Tibial artery (tissue), 4 donors: ENCODE measurements around the gene LEMD1.
A peak's percentile ranks its signal among the peaks of the same experiment; 100 is the strongest.

Source experiments
- DNase-seq, 2 donors: peaks; one replicate each; pipeline ENCODE4 v3.0.0-alpha.2; 2019
- H3K27ac ChIP-seq, 2 donors: fragments of 200-600 bp; sonication (generic) in 1 of 2; 1 replicate in 1 of 2; 2 replicates in 1 of 2; pipeline ENCODE4 v1.5.1; 2018 to 2019; ENCODE audit warnings: mild to moderate bottlenecking in 1 of 2
- H3K27me3 ChIP-seq, 2 donors: fragments of 200-600 bp; sonication (generic) in 1 of 2; one replicate each; pipeline versions ENCODE4 v1.5.1 to v1.6.0; 2016 to 2019
- H3K36me3 ChIP-seq, 3 donors: fragments of 200-600 bp; sonication (generic) in 2 of 3; one replicate each; pipeline ENCODE4 v1.5.1; 2016 to 2019; ENCODE audit warnings: mild to moderate bottlenecking in 2 of 3
- H3K4me1 ChIP-seq, 4 donors: fragments of 200-600 bp; sonication (generic) in 2 of 4; 1 replicate in 3 of 4; 2 replicates in 1 of 4; pipeline ENCODE4 v1.5.1; 2016 to 2019
- H3K4me3 ChIP-seq, 2 donors: fragments of 200-600 bp; sonication (generic) in 1 of 2; 1 replicate in 1 of 2; 2 replicates in 1 of 2; pipeline ENCODE4 v1.5.1; 2018 to 2019; ENCODE audit warnings: mild to moderate bottlenecking in 2 of 2
- H3K9me3 ChIP-seq, 3 donors: fragments of 200-600 bp; sonication (generic) in 1 of 3; one replicate each; pipeline ENCODE4 v1.5.1; 2016 to 2019
- CTCF ChIP-seq, 2 experiments: fragments of 200-600 bp in 1 of 2; fragments of 450-650 bp in 1 of 2; IDR thresholded peaks; one replicate each; pipeline ENCODE4 v1.5.1; 2017 to 2019; ENCODE audit warnings: antibody characterized with exemption in 2 of 2, mild to moderate bottlenecking in 1 of 2, moderate library complexity in 1 of 2
- intact Hi-C: fragments of 100-400 bp; cut with DNase I; formaldehyde crosslinking; loops from one replicate; pipeline ENCODE4 v1.15.0; 2023; ENCODE audit warnings: low total_unique reads

The LEMD1 gene

DNA sequence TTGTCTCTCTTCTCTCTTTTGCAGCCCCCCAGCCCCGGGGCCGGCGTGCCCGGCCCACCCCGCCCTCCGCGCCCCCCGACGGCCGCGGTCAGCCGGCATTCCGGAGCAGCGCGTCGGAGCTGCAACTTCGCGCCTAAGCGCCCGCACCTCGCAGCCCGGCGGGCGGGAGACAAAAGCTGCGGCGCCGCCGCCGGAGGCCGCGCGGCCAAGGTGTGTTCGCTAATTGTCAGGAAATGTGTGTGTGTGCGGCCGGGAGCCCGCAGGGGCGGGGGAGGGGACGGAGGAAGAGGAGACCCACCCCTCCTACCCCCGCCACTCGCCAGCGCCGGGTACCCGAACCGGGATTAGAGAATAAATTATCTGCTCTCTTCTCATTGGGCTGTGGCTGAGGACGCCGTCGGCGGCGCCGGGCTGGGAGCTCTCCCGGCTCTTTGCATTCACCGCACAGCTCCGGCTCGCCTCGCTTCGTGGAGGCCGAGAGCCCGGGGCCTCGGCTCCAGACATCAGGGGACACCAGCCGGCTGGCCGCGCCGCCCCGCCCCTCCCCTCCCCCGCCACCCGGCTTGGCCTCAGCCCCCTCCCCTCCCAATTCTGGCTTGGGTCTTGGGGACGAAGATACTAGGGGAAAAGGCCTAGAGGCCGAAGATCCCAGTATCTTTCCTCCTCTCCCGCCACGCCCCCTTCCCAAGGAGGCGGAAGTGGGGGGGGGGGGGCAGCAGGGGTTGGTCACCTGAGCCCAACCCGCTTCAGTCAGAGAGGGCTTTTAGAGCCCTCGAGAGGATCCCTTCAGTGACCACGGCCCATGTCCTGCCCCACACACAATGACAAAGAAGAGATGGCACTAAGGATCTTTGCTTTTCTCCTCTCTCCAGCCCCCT is 35.3 kb upstream of the LEMD1 start:
- DNase-seq = no peak
- H3K36me3 ChIP-seq = no peaks in the 10 kb centered on the region
- H3K9me3 ChIP-seq = no peaks in the 10 kb centered on the region
- intact Hi-C loops = no loop called here
- no peak for TF ChIP-seq CTCF (IDR thresholded peaks at IDR 0.05)
- peaks cover 0 to 97% of the 10 kb centered on the region in 2 donors for H3K27me3 ChIP-seq
- H3K27ac ChIP-seq = no peak overlapping the region
- H3K4me1 ChIP-seq = peaks cover 0 to 21% (median 20%) of the 10 kb centered on the region in 4 donors
- H3K4me3 ChIP-seq = peak overlapping the region in 1 of 2 donors; percentile 15

GRCh38 chr1:205456383-205456867 is 34.6 kb upstream of the LEMD1 start:
- peaks cover 0 to 97% of the 10 kb centered on the region in 2 donors for H3K27me3 ChIP-seq
- TF ChIP-seq CTCF (IDR thresholded peaks at IDR 0.05) = no peak
- intact Hi-C loops = no loop called here
- DNase-seq = no peak
- H3K27ac ChIP-seq = no peak overlapping the region
- peak overlapping the region in 1 of 2 donors; percentile 15 for H3K4me3 ChIP-seq
- H3K9me3 ChIP-seq = no peaks in the 10 kb centered on the region
- peaks cover 0 to 21% (median 20%) of the 10 kb centered on the region in 4 donors for H3K4me1 ChIP-seq
- H3K36me3 ChIP-seq = no peaks in the 10 kb centered on the region

DNA sequence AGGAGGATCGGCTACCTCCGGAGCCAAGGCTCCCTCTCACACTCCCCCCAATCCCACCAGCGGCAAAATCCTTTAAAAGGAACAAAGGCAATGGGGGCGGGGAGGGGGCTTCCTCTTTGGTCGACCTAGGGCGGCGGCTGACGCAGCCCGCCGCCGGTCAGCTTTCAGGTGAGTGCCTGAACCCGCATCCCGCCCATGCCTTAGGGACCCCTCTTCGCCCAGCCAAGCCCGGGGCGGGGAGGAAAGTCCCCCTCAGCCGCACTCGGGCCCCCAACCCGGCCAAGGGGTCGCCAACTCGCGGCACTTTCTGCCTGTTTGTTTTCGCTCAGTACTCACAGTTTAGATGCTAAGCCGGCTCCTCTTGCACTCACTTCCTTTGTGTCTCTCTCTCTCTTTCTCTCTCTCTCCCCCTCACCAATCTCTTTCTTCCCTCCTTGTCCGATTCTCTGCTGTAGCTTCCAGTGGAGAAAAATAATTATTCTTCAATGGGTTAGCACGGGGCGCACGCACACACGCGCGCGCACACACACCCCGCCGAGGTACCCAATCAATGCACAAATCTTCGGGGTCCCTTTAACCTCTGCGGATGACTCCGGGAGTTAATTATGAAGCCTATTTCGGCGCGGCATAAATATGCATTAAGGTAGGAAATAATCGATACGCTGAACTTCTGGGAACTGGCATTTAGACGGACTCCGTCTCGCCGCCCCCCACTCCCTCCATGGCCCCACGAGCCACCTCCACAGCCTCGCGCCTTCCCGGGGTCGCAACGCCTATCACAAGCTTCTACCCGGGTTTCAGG is 33.9 kb upstream of the LEMD1 start, which contains the start of gene BLACAT1:
Gene BLACAT1 (minus strand): TSS at position 465 of the 802 bp plus-strand sequence.
- H3K27ac ChIP-seq = no peak within 1 kb of the TSS
- H3K27me3 ChIP-seq = peaks cover 0 to 98% of the 10 kb centered on the region in 2 donors
- intact Hi-C loops = no loop called here
- no peak for TF ChIP-seq CTCF (IDR thresholded peaks at IDR 0.05)
- H3K4me1 ChIP-seq = peaks cover 0 to 21% (median 20%) of the 10 kb centered on the region in 4 donors
- no peaks in the 10 kb centered on the region for H3K9me3 ChIP-seq
- H3K36me3 ChIP-seq = no peaks in the 10 kb centered on the region
- DNase-seq = no peak
- H3K4me3 ChIP-seq = peak within 1 kb of the TSS in 1 of 2 donors; percentile 15

DNA sequence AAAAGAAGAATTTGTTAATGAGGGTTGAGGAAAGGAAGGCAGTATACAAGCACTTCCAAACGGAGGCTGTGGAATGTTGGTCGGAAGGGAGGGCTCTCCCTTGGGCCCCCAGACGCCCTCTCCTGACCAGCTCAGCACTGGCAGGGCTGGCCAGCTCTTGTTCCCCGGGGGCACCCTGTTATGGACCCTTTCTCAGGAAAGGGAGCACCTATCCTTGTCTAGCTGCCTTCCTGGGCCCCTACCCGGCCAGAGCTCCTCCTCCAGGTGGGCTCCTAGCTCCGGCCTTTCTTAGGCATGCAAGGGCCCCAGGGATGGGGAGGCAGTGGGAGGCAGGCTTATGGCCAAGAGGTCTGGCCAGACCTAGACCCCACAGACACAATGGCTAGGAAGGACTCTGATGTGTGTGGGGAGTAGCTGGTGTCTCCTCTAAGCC is 33.1 kb upstream of the LEMD1 start:
- Histone ChIP-seq H3K4me3 (no peak overlapping the region), H3K36me3 (no peaks in the 10 kb centered on the region), H3K9me3 (no peaks in the 10 kb centered on the region), H3K4me1 (peaks cover 0 to 21% (median 20%) of the 10 kb centered on the region in 4 donors), H3K27me3 (peaks cover 0 to 99% of the 10 kb centered on the region in 2 donors), H3K27ac (no peak overlapping the region)
- no peak for DNase-seq
- intact Hi-C loops = no loop called here
- TF ChIP-seq CTCF (IDR thresholded peaks at IDR 0.05) = no peak

DNA sequence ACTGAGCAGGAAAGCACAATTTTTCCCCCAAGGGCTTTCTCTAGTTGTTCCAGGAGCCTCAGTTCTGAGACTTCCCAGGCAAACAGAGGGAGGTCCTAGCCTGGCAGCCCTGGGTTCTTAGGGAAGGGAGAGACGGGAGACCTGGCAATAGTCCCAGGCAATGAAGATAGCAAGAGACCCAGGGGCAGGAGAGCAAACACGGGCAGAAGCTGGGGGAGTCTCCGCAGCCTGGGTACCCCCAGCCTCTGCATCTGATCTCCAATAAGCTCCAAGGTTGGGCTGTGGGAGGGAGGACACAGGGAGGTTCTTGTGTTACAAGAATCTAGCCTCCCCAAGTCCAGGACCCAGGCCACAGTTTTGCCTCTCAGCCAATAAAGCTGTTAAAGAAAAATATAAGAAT is 31.6 kb upstream of the LEMD1 start:
- Histone ChIP-seq H3K36me3 (no peaks in the 10 kb centered on the region), H3K27me3 (peaks cover 0 to 100% of the 10 kb centered on the region in 2 donors), H3K4me3 (no peak overlapping the region), H3K27ac (no peak overlapping the region), H3K4me1 (peaks cover 0 to 28% (median 20%) of the 10 kb centered on the region in 4 donors), H3K9me3 (no peaks in the 10 kb centered on the region)
- no peak for TF ChIP-seq CTCF (IDR thresholded peaks at IDR 0.05)
- DNase-seq = no peak
- intact Hi-C loops = no loop called here
